Large intestine (tissue), 3 donors: ENCODE results near the gene DCP1B. TPM values are rescaled to one million over a fixed set of nuclear protein-coding genes. Genes with fewer than 3 reads are reported as not detected.

ENCODE experiments used
- DNase-seq, 2 donors: peaks; one replicate each; pipeline versions ENCODE4 v3.0.0 to v3.0.0-alpha.2; 2013
- H3K27ac ChIP-seq: one replicate; pipeline ENCODE4 v1.5.1; 2013; ENCODE audit warnings: low read length
- H3K27me3 ChIP-seq: 2 replicates; pipeline ENCODE4 v1.6.1; 2013; ENCODE audit warnings: low read length; ENCODE audit not compliant: control insufficient read depth, insufficient read depth
- H3K36me3 ChIP-seq: 2 replicates; pipeline ENCODE4 v1.6.1; 2013; ENCODE audit warnings: low read length; ENCODE audit not compliant: control insufficient read depth, insufficient read depth
- H3K4me1 ChIP-seq: one replicate; pipeline ENCODE4 v1.6.1; 2013; ENCODE audit warnings: low read length; ENCODE audit not compliant: control insufficient read depth, insufficient read depth
- H3K4me3 ChIP-seq: one replicate; pipeline ENCODE4 v1.5.1; 2013; ENCODE audit warnings: low read length
- H3K9me3 ChIP-seq: one replicate; pipeline ENCODE4 v1.6.1; 2013; ENCODE audit warnings: mild to moderate bottlenecking, low read depth, low read length, moderate library complexity; ENCODE audit not compliant: control insufficient read depth
- WGBS: methylation state at CpG from one replicate; pipeline ENCODE4 v1.1.5; 2013; ENCODE audit warnings: low lambda C conversion rate; ENCODE audit not compliant: insufficient coverage; 5-methylcytosine and 5-hydroxymethylcytosine counted together
- polyA plus RNA-seq: library from polyadenylated mRNA; unstranded; fragments of 120-200 nt; gene quantifications from one replicate; pipeline ENCODE4 v1.2.1, GENCODE V29; 2013

Gene DCP1B
- polyA plus RNA-seq, 1 donor, result 17.2 TPM

GRCh38 chr12:2043054-2043453 is 38.8 kb upstream of the DCP1B start:
- H3K27ac ChIP-seq, result no peak overlapping the region
- no peak for DNase-seq
- H3K4me3 ChIP-seq, result no peak overlapping the region
- WGBS, result no CpG with 5 or more reads among the region's 2 CpGs
- H3K36me3 ChIP-seq, result no peaks in the 10 kb centered on the region
- no peaks in the 10 kb centered on the region for H3K4me1 ChIP-seq
- peaks cover 4% of the 10 kb centered on the region for H3K27me3 ChIP-seq
- no peaks in the 10 kb centered on the region for H3K9me3 ChIP-seq

DNA sequence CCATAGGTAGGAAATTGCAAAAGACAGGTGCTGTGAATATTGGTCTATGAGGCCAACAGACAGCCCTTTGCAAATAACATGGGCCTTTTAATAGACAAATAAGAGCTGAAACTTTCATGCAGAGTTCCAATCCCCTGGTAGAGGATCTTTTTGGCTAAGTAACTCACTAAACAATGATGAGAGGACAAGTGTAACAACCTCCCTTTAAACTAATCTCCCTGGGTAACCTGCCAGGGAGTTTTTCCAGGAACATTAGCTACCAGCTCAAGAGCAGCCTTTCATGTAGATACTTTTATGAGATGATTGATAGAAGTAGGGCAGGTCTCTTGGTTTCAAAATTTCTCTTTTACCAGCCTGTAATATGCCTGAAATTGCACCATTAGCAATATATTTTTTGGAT is 34.8 kb upstream of the DCP1B start:
- H3K36me3 ChIP-seq, result no peaks in the 10 kb centered on the region
- H3K27ac ChIP-seq, result no peak overlapping the region
- no peak for DNase-seq
- H3K9me3 ChIP-seq, result no peaks in the 10 kb centered on the region
- no peak overlapping the region for H3K4me3 ChIP-seq
- peaks cover 22% of the 10 kb centered on the region for H3K27me3 ChIP-seq
- H3K4me1 ChIP-seq, result peaks cover 9% of the 10 kb centered on the region

DNA sequence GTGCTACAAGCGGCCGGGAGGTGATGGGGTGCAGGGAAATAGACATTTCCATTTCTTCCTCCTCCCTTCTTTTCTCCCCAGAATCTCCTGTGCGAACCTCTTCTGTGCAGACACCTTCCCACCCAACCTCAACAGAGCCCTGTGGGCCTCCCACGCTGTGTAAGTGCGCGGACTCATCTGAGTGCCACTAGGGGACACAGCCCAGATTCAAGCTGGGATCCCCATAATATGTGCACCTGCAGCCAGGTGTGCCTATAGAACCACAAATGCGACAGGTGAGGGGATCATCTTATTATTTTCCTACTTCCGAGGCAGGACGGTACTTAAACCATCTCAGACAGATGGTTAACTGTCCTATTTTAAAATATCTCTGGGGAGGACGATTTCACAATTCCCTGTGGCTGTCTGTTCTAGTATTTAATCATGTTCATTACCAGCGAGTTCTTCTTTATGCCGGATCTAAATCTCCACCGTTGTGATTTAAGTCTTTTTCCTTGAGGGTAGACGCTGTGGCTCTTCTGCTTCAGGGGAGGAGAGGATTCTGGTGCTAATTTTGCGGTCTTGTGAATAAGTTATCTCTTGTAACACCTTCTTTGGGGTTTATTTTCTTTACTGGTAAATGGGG is 31.3 kb upstream of the DCP1B start:
- Histone ChIP-seq H3K9me3 (no peaks in the 10 kb centered on the region), H3K36me3 (no peaks in the 10 kb centered on the region), H3K4me1 (peaks cover 9% of the 10 kb centered on the region), H3K27ac (no peak overlapping the region), H3K4me3 (peak overlapping the region; percentile 27), H3K27me3 (peaks cover 46% of the 10 kb centered on the region)
- no peak for DNase-seq
- WGBS, result 82% methylated on average over 4 of the region's 15 CpGs

DNA sequence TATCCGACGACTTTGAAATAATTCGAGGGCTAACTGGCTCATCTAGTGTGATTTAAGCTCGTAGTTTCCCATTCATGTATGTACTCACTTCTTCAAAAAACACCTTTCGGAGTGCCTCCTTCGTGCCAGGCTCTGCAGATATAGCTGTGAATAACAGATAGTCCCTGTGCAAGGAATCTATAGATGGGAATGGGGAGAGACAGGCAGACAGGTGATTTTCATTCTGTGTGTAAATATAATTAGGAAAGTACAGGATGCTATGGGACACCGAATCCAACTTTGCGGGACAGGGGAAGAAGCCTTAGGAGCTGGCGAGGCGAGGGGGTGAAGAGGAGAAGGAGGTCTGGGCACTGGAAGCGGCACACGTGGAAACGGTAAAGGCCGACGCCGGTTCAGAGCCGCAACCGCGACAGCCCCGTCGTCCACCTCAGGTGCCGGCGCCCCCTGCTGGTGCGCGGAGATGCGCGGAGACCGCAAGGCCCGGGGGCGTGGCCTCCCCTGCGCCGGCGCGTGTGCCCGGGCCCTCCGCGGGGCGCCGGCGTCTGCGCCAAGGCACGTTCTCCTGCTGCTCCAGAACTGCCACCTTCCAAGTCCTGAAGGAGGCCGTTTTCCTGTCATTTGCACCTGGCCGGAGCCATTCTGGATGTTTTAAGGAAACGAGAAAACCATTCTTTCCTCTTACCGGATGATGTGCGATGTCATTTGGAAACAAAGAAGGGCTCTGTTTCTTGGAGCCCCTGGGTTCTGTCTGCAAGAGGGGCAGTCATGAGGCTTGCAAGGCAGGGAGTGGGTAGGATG is 30.6 kb upstream of the DCP1B start:
- Histone ChIP-seq H3K27me3 (peaks cover 46% of the 10 kb centered on the region), H3K36me3 (no peaks in the 10 kb centered on the region), H3K9me3 (no peaks in the 10 kb centered on the region), H3K4me3 (peak overlapping the region; percentile 27), H3K4me1 (peaks cover 9% of the 10 kb centered on the region), H3K27ac (no peak overlapping the region)
- WGBS, result 0% methylated on average over 1 of the region's 47 CpGs
- peak; percentile 85 to 86 for DNase-seq

- DNase-seq, result no peak
- Histone ChIP-seq H3K4me3 (no peak overlapping the region), H3K36me3 (no peaks in the 10 kb centered on the region), H3K4me1 (peaks cover 9% of the 10 kb centered on the region), H3K9me3 (no peaks in the 10 kb centered on the region), H3K27me3 (peaks cover 54% of the 10 kb centered on the region), H3K27ac (no peak overlapping the region)
- no CpG with 5 or more reads among the region's 8 CpGs for WGBS
Measured at GRCh38 chr12:2032506-2032905, 28.2 kb upstream of the DCP1B start.

DNA sequence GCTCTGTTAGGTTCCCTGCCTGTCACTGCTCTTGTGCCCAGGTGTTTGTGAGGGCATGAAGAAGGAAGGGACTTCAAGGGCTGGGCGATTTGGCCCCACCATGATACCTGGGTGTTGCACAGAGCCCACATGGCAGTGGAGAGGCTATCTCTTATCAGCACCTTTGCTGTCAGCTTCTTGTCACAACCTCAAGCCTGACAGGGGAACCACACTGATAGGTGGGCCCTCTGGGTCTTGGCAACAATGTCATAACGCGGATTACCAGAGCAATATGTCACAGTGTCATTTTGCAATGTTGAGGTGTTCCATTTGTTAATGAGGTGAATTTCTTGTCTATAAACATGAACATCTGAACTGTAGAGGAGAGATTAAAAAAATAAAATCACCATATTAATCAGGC is 25.6 kb upstream of the DCP1B start:
- Histone ChIP-seq H3K9me3 (no peaks in the 10 kb centered on the region), H3K4me1 (peaks cover 4% of the 10 kb centered on the region), H3K4me3 (no peak overlapping the region), H3K36me3 (no peaks in the 10 kb centered on the region), H3K27ac (no peak overlapping the region), H3K27me3 (peaks cover 38% of the 10 kb centered on the region)
- no peak for DNase-seq
- WGBS, result no CpG with 5 or more reads among the region's 3 CpGs

DNA sequence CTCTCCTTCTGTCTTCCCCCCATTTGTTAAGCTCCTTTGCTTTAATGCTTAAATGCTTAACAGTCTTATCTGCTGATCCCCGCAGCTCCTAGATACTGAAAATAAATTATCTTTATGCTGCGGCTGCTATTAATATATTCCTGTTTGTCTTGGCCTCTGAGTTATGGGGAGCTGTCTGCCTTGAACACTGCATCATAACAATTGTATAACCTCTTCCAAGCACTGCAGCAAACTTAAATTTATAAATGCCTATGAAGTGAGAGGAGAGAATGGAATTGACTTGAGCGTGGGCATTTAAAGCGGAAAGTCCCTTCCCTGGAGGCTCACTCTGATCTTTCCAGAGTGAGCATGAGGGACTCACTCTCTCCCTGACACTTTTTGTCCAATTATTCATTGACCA is 23.1 kb upstream of the DCP1B start:
- WGBS, result no CpG with 5 or more reads among the region's 4 CpGs
- Histone ChIP-seq H3K27ac (no peak overlapping the region), H3K9me3 (no peaks in the 10 kb centered on the region)

GRCh38 chr12:2023365-2023764 is 19.1 kb upstream of the DCP1B start:
- H3K4me3 ChIP-seq, result no peak overlapping the region
- H3K36me3 ChIP-seq, result no peaks in the 10 kb centered on the region
- H3K9me3 ChIP-seq, result no peaks in the 10 kb centered on the region
- no peaks in the 10 kb centered on the region for H3K4me1 ChIP-seq
- DNase-seq, result no peak
- peaks cover 8% of the 10 kb centered on the region for H3K27me3 ChIP-seq
- H3K27ac ChIP-seq, result no peak overlapping the region
- 0% methylated on average over 1 of the region's 3 CpGs for WGBS

More for the DNA sequence above, 23.1 kb upstream of the DCP1B start:
- Histone ChIP-seq H3K4me3 (no peak overlapping the region), H3K27me3 (peaks cover 22% of the 10 kb centered on the region), H3K36me3 (no peaks in the 10 kb centered on the region), H3K4me1 (no peaks in the 10 kb centered on the region)
- DNase-seq, result no peak

- no peak for DNase-seq
- H3K4me1 ChIP-seq, result no peaks in the 10 kb centered on the region
- no peaks in the 10 kb centered on the region for H3K9me3 ChIP-seq
Measured at GRCh38 chr12:2020511-2020910, 16.3 kb upstream of the DCP1B start.

GRCh38 chr12:2019126-2019525 is 14.9 kb upstream of the DCP1B start:
- no peaks in the 10 kb centered on the region for H3K36me3 ChIP-seq
- WGBS, result 88% methylated on average over 1 of the region's 2 CpGs
- DNase-seq, result no peak
- no peaks in the 10 kb centered on the region for H3K9me3 ChIP-seq
- peaks cover 7% of the 10 kb centered on the region for H3K27me3 ChIP-seq
- H3K4me1 ChIP-seq, result no peaks in the 10 kb centered on the region
- H3K27ac ChIP-seq, result no peak overlapping the region
- H3K4me3 ChIP-seq, result no peak overlapping the region

More at GRCh38 chr12:2020511-2020910, 16.3 kb upstream of the DCP1B start:
- WGBS, result no CpG with 5 or more reads among the region's 3 CpGs
- Histone ChIP-seq H3K27me3 (peaks cover 7% of the 10 kb centered on the region), H3K27ac (no peak overlapping the region), H3K36me3 (no peaks in the 10 kb centered on the region), H3K4me3 (no peak overlapping the region)

DNA sequence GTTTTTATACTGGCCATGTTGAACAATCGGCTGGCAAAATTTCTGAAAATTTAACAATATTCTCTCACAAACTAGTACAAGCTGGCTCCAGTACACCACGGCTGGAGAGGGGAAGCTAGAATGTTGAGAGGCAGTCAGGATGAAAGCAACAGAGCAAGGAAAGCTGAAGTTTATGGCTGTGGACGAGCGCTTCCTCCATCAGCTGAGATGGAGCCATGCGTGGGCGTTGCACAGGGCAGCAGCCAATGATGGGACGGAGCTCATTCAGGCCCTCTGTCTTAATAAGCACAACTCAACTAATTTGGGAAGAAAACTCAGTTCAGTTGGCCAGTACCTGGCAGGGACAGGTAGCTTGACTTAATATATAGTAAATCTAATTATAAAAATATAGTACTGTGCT is 14.1 kb upstream of the DCP1B start:
- DNase-seq, result no peak
- H3K4me1 ChIP-seq, result no peaks in the 10 kb centered on the region
- 80% methylated on average over 1 of the region's 7 CpGs for WGBS
- H3K27ac ChIP-seq, result no peak overlapping the region
- no peaks in the 10 kb centered on the region for H3K36me3 ChIP-seq
- peaks cover 7% of the 10 kb centered on the region for H3K27me3 ChIP-seq
- H3K9me3 ChIP-seq, result no peaks in the 10 kb centered on the region
- no peak overlapping the region for H3K4me3 ChIP-seq
